Stomach (tissue), 9 donors: ENCODE measurements around the gene IL17RE. TPM values are rescaled to one million over a fixed set of nuclear protein-coding genes. Genes with fewer than 3 reads are reported as not detected.

Experiments used
- DNase-seq, 2 donors: peaks; one replicate each; pipeline versions ENCODE4 v3.0.0 to v3.0.0-alpha.2; 2013 to 2019
- H3K27ac ChIP-seq, 5 donors: fragments of 200-600 bp in 4 of 5; sonication (generic) in 4 of 5; one replicate each; pipeline ENCODE4 v1.5.1; 2013 to 2019; ENCODE audit warnings: mild to moderate bottlenecking in 1 of 5, moderate library complexity in 1 of 5
- H3K27me3 ChIP-seq, 3 donors: fragments of 200-600 bp; sonication (generic); one replicate each; pipeline ENCODE4 v1.5.1; 2017 to 2019; ENCODE audit warnings: mixed run types in 1 of 3
- H3K36me3 ChIP-seq, 4 donors: fragments of 200-600 bp; sonication (generic); 1 replicate in 3 of 4; 2 replicates in 1 of 4; pipeline ENCODE4 v1.5.1; 2016 to 2019
- H3K4me1 ChIP-seq, 4 donors: fragments of 200-600 bp; sonication (generic); one replicate each; pipeline ENCODE4 v1.5.1; 2016 to 2019
- H3K4me3 ChIP-seq, 4 donors: fragments of 200-600 bp; sonication (generic) in 3 of 4; one replicate each; pipeline ENCODE4 v1.5.1; 2016 to 2019; ENCODE audit warnings: mild to moderate bottlenecking in 1 of 4
- H3K9me3 ChIP-seq, 4 donors: fragments of 200-600 bp; sonication (generic); one replicate each; pipeline ENCODE4 v1.5.1; 2016 to 2019
- EP300 ChIP-seq: sonication (generic); formaldehyde crosslinking; IDR thresholded peaks from one replicate; pipeline ENCODE4 v1.6.1; 2017; ENCODE audit warnings: antibody characterized with exemption
- POLR2A ChIP-seq, 4 donors: fragments of 450-650 bp; IDR thresholded peaks; one replicate each; pipeline ENCODE4 v1.6.1; 2016; ENCODE audit warnings: antibody characterized with exemption in 4 of 4, control low read depth in 2 of 4, mild to moderate bottlenecking in 1 of 4, moderate library complexity in 1 of 4
- POLR2AphosphoS5 ChIP-seq, 3 donors: sonication (generic); formaldehyde crosslinking; IDR thresholded peaks; one replicate each; pipeline ENCODE4 v1.6.1; 2016; ENCODE audit warnings: antibody characterized with exemption in 3 of 3
- WGBS, 5 donors: extraction: QIAGEN DNeasy Blood & Tissue Kit in 3 of 5; methylation state at CpG; one replicate each; pipeline versions ENCODE4 v1.1.5 to v1.1.7; 2013 to 2018; 5-methylcytosine and 5-hydroxymethylcytosine counted together
- intact Hi-C: fragments of 100-400 bp; cut with DNase I; formaldehyde crosslinking; loops from one replicate; pipeline ENCODE4 v1.15.1; 2023; ENCODE audit warnings: low total_unique reads
- polyA plus RNA-seq, 3 donors: library from polyadenylated mRNA; stranded (reverse); fragments of 200-250 nt; gene quantifications; one replicate each; pipeline ENCODE4 v1.2.3, GENCODE V29; 2013
- total RNA-seq, 5 donors: library from RNA; depleted of rRNA; stranded (reverse); fragments of >200 nt; gene quantifications; one replicate each; pipeline versions ENCODE4 v1.1.0 to v1.2.3, GENCODE V29; 2014 to 2016
- TF ChIP-seq, protein P1 (sequence below), 7 experiments: fragments of 450-650 bp in 4 of 7; fragments of 200-600 bp in 3 of 7; sonication (generic) in 3 of 7; IDR thresholded peaks; one replicate each; pipeline ENCODE4 v1.5.1; 2016 to 2019; ENCODE audit warnings: antibody characterized with exemption in 7 of 7, control low read depth in 2 of 7, mild to moderate bottlenecking in 1 of 7
- donor health status: healthy with polysubstance abuse.
- donor health status: Bipolar disorder and iron deficiency.
- donor health status: healthy.

The IL17RE gene
- total and polyA plus RNA-seq, 8 donors = 10.3 to 301 (median 40.7) TPM

DNA sequence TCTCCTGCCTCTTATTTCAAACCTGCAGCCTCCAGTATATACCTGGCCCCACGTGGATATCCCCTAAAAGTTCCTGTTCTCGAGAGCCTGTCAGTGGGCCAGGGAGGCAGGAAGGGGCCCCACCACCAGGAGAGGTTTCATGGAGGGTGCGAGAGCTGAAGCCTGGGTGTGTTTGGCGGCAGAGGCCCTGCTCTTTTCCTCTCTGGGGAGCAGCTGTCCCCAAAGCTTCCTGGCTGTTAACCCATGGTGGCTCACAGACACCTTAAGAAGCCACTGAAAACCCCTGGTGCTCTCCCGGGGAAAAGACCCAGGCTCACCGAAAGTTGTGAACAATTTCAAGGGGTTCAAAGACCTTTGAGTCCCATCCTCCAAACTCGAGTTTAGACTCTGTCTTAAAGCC lies 48.5 kb downstream of the IL17RE start:
- no peaks in the 10 kb centered on the region for H3K27me3 ChIP-seq
- H3K4me3 ChIP-seq = no peak overlapping the region
- H3K36me3 ChIP-seq = peaks cover 0 to 8% (median 2%) of the 10 kb centered on the region in 4 donors
- TF ChIP-seq POLR2AphosphoS5 (IDR thresholded peaks at IDR 0.05) = no peak
- TF ChIP-seq, protein P1, sequence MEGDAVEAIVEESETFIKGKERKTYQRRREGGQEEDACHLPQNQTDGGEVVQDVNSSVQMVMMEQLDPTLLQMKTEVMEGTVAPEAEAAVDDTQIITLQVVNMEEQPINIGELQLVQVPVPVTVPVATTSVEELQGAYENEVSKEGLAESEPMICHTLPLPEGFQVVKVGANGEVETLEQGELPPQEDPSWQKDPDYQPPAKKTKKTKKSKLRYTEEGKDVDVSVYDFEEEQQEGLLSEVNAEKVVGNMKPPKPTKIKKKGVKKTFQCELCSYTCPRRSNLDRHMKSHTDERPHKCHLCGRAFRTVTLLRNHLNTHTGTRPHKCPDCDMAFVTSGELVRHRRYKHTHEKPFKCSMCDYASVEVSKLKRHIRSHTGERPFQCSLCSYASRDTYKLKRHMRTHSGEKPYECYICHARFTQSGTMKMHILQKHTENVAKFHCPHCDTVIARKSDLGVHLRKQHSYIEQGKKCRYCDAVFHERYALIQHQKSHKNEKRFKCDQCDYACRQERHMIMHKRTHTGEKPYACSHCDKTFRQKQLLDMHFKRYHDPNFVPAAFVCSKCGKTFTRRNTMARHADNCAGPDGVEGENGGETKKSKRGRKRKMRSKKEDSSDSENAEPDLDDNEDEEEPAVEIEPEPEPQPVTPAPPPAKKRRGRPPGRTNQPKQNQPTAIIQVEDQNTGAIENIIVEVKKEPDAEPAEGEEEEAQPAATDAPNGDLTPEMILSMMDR (IDR thresholded peaks at IDR 0.05) = no peak
- TF ChIP-seq EP300 = no peak
- no peak for TF ChIP-seq POLR2A (IDR thresholded peaks at IDR 0.05)
- peaks cover 14 to 54% (median 41%) of the 10 kb centered on the region in 4 donors for H3K4me1 ChIP-seq
- H3K27ac ChIP-seq = no peak overlapping the region
- H3K9me3 ChIP-seq = no peaks in the 10 kb centered on the region
- no peak for DNase-seq
- intact Hi-C loops = no loop called here
- 32 to 48% (median 41%) methylated on average over 7 of the region's 7 CpGs for WGBS, 5 donors

DNA sequence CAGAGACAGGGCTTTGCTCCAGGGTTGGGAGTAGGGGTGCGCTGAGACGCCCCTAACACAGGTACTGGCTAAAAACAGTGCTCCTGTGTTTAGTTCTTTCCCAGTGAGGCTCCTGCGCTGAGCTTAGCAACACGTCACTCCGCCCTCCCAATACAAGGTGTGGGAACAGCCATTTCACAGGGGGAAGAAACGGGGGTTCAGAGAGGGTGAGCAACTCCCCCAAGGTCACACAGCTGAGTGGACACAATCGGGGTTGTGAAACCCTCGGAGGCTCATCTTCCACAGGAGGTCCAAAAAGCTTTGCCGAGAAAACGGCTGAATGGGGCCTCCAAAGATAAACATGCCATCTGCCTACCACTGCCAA lies 48.9 kb downstream of the IL17RE start:
- no peaks in the 10 kb centered on the region for H3K27me3 ChIP-seq
- H3K4me1 ChIP-seq = peaks cover 14 to 52% (median 39%) of the 10 kb centered on the region in 4 donors
- TF ChIP-seq, protein P1 (IDR thresholded peaks at IDR 0.05) = no peak
- no peak overlapping the region for H3K27ac ChIP-seq
- 27 to 35% (median 30%) methylated on average over 10 of the region's 10 CpGs for WGBS, 5 donors
- H3K4me3 ChIP-seq = peak overlapping the region; percentile 54 to 65 (median 57)
- no peaks in the 10 kb centered on the region for H3K9me3 ChIP-seq
- H3K36me3 ChIP-seq = peaks cover 0 to 8% (median 2%) of the 10 kb centered on the region in 4 donors
- intact Hi-C loops = no loop called here
- no peak for DNase-seq

DNA sequence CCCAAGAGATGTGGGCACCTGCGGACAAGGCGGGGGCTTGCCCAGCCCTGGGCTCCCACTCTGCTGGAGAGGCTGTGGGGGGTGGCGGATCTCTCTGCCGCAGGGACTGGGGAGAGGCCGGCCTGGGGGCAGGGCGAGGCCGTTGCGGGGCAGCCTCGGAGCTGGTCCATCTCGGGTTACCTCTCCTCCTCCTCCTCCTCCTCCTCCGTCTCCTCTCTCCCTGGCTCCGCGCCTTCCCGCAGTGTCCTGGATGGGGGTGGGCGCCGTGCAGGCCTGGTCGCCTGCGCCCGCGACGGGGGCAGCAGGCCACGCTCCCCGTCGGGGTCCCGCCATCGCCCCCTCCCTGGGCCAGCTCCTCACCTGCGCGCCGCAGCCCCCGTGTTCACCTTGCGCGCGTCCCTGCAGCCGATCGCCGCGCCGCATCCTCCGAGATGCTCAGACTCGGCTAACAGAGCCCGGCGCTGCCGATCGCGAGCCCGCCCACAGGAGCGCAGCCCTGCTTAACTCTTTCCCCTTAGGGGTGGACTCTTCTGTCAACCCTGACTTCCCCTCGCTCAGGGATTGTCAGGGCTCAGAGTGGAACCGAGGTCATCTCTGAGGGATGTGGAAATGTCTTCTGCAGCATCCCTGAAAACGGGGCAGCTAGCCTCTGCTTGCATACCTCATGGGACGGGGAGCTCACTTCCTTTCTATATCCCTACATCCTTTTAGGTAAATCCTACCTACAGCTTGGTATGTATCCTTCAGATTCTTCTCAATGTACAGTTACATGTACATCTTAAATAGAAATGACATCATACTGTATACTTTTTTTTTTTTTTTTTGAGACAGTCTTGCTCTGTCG lies 49.5 kb downstream of the IL17RE start, which contains the start of gene PRRT3:
Gene PRRT3, minus strand, starts transcription at position 447 of the 844 bp plus-strand sequence. CDS start 2,293 bp downstream, outside the sequence.
- H3K4me3 ChIP-seq = peak within 1 kb of the TSS; percentile 54 to 65 (median 57)
- peak; percentile 45 to 81 for DNase-seq
- H3K4me1 ChIP-seq = peaks cover 14 to 46% (median 34%) of the 10 kb centered on the region in 4 donors
- H3K27ac ChIP-seq = no peak within 1 kb of the TSS
- 3 to 6% (median 3%) methylated on average over 34 to 50 of the region's 52 CpGs for WGBS, 5 donors
- intact Hi-C loops = no loop called here
- TF ChIP-seq, protein P1 (IDR thresholded peaks at IDR 0.05) = no peak
- TF ChIP-seq EP300 = no peak
- no peak for TF ChIP-seq POLR2AphosphoS5 (IDR thresholded peaks at IDR 0.05)
- TF ChIP-seq POLR2A (IDR thresholded peaks at IDR 0.05) = no peak
- no peaks in the 10 kb centered on the region for H3K27me3 ChIP-seq
- peaks cover 0 to 8% (median 2%) of the 10 kb centered on the region in 4 donors for H3K36me3 ChIP-seq
- H3K9me3 ChIP-seq = no peaks in the 10 kb centered on the region

- Histone ChIP-seq H3K27ac (no peak overlapping the region), H3K27me3 (no peaks in the 10 kb centered on the region), H3K4me3 (no peak overlapping the region), H3K36me3 (peaks cover 0 to 21% (median 0%) of the 10 kb centered on the region in 4 donors), H3K4me1 (peaks cover 6 to 34% (median 21%) of the 10 kb centered on the region in 4 donors), H3K9me3 (no peaks in the 10 kb centered on the region)
- 22 to 40% (median 27%) methylated on average over 12 of the region's 12 CpGs for WGBS, 5 donors
- TF ChIP-seq POLR2A (IDR thresholded peaks at IDR 0.05) = no peak
- TF ChIP-seq POLR2AphosphoS5 (IDR thresholded peaks at IDR 0.05) = no peak
- TF ChIP-seq, protein P1 (IDR thresholded peaks at IDR 0.05) = no peak
- no peak for TF ChIP-seq EP300
- intact Hi-C loops = no loop called here
- DNase-seq = peak; percentile 45 to 77
Measured at GRCh38 chr3:9955067-9955502, 52.4 kb downstream of the IL17RE start.
